ENCODE measurements around the gene AHNAK2.

The AHNAK2 gene

DNA sequence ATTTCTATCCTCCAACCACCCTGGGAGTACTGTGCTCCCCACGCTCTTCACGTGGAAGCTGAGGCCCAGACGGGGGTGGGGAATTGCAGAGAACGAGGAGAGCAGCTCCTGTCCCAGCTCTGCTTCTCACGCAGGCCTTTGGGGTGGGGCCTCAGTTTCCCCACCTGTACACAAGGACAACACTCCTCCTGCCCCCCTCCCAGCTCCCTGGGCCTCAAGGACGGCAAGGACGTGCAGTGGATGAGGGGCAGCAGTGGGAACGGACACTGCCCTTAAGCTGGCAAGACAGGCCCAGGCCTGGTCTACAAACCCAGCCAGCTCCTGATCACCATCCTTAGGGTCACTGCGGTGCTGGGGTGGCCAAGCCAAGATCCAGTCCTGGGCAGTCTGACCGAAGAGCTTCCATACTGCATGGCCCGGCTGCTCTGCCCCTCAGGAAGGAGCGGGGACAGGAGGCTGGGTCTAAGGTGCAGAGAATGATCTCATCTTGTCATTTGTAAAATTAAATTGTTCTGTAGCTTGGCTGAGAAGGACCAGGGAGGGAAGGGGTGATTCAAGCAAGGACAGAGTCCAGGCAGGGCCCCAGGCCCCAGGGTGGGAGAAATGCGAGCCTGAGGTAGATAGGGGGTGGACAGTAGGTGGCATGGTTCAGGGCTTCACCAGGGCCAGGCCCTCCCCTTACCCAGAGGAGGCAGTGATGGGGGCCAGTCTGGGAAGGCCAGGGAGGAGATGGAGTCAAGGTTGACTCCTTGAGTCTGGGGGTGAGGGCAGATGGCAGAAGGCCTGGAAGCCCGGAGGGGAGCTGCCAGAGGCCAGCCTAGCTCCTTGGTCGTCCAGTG is 6.1 kb upstream of the AHNAK2 start:
- DNase-seq = no peak

DNA sequence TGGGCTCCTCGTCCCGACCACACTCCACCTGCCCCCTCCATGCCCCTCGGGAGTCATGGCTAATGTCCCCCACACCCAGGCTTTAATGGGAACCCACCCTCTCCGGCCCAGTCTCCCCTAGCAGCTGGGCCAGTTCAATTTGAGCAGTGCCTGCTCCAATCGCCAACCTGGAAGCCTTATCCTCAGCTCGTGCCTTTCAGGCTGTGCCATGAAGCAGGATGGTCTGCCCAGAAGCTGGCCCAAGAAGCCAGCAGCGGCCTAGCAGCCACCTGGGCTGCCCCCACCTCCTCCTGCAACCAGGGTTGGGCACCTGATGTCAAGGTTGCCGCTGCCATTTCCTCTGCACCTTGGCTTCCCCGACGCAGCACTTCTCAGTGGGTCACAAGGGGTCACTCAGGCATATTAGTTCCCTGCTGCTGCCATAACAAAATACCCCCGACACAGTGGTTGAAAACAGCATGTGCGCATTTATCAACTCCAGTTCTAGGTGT is 5.1 kb upstream of the AHNAK2 start:
- peak; percentile 46 for DNase-seq

DNA sequence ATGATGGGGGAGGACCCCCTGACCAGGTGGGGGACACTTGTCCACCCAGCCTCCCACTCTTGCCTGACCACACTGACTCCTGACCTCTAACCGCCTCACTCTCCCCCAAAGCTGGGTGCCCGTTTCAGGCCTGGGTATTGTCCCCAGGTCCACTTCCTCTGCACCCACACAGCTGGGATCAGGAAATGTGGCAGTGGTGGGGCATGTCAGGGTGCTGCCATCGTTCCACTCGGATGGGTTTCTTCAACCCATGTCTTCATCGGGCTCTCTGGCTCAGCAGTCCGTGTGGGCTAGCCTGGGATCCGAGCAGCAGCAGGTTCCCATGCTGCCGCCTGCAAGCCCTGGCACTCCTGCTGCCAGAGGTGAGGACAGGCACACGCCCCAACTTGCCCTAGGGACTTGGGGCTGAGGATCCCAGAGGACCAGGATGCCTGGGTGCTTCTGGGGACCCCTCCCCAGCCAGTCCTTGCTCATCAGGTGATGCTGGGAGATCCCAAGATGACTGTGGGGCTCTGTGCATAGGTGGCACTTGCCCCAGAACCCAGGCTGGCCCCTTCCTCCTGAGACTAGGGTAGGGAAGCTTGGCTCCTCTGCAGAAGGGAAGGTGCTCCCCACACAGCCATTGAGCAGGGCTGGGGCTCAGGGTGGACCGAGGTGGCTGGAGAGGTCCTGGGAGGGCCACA is 4.5 kb upstream of the AHNAK2 start:
- no peak for DNase-seq

DNA sequence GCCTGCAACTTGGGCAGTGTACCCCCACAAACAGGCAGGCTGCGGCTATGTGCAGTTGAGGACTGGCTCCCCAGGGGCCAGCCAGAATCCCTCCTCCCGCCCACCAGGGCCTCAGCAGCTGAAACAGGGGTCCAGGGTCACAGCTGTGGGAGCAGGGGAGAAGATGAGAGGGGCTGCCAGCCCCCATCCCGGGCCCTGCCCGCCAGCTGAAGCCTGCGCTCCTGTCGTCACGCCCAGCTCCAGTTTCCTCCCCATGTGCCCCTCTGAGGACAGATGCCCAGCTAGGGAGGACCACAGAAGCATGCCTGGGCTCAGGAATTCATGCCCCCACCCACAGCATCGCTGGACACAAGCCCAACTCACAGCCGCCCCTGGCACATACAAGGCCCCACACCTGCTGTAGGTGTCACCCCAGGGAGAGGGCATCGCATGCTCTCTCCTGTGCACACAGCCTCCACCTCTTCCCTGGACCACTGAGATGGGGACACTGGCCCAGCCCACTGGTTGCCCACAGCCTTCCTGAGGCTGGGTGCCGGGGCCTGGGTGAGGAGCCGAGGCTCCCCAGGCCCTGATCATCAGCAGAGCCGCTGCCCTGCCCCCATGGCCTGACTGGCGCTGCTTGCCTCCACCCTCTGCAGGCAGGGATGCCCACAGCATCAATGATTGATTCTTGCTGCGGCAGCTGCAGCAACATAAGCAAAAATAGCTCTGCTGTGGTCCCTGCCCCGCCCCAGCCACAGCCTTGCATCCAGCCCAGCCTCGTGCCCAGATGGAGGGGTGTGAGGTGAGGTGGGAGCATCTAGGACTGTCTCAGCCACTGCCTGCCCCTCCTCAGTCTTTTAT is 3.7 kb upstream of the AHNAK2 start:
- DNase-seq = peak; percentile 29

DNA sequence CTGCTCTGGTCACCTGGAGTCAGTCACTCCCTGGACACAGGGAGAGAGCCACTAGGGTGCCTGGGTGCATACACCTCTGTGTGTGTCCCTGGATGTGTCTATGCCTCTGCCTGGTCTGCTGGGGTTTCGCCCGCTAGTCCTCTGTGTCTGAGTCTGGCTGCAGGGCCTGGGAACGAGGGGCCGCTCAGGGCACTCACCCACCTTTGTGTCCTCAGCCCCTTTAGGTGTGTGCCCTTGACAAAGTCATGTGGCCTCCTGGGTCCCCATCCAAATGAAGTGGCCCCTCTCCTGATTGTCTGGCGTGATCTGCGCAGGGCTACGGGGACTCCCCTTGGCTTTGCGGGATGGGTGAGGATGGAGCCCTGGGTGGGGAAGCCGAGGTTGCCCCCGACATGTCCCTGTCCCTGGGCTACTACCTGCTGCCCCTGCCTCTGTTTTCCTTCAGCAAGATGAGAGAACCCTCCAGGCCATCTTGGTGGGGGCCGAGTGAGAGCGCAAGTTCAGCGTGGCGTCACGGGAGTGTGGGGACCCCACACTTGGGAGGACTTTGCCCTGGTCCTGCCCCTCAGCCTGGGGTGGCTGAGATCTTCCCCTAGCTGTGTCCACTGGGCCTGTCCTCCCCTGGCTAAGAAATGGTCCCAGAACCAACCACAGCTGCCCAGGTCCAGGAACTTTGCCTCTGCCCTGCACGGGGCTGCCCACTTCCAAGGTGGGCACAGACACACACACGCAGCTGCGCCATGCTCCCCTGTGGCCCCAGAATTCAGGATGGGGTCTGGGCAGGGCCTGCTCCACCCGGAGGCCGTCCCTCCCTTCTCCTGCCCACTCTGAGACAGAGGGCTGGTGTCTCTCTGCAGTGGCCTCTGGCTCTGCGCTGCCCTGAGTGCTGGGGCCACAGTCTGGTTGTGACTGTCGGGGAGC is 2.7 kb upstream of the AHNAK2 start:
- no peak for DNase-seq

DNA sequence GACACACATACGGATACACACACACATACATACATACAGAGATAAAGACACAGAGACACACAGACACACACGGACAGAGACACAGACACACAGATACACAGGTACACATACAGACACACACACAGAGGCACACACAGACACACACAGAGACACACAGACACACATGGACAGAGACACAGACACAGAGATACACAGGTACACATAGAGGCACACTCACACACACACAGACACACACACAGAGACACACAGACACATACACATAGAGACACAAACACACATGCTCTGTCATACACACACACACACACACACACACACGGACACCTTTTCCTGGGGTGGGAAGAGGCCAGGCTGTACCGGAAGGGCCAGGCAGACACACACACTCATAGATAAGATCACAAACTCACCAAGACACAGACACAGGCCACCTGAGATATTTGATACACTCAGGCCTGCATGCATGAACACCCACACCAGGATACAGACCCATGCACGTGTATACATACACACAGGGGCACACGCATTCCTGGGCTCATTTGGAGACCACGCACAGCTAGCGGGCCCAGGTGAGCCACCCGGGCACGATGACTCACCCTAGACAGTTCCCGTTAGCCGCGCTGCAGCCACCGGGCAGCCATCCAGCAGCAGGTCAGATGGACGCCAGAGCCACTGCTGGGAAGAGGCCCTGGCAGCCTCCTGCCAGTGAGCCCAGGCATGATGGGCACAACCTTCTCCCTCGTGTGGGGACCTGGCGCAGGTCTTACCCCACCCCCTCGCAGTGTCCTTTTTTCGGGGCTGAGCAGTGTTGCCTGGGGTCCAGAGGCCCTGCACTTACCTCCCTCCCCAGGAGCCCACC is 1.8 kb upstream of the AHNAK2 start:
- DNase-seq = peak; percentile 78

DNA sequence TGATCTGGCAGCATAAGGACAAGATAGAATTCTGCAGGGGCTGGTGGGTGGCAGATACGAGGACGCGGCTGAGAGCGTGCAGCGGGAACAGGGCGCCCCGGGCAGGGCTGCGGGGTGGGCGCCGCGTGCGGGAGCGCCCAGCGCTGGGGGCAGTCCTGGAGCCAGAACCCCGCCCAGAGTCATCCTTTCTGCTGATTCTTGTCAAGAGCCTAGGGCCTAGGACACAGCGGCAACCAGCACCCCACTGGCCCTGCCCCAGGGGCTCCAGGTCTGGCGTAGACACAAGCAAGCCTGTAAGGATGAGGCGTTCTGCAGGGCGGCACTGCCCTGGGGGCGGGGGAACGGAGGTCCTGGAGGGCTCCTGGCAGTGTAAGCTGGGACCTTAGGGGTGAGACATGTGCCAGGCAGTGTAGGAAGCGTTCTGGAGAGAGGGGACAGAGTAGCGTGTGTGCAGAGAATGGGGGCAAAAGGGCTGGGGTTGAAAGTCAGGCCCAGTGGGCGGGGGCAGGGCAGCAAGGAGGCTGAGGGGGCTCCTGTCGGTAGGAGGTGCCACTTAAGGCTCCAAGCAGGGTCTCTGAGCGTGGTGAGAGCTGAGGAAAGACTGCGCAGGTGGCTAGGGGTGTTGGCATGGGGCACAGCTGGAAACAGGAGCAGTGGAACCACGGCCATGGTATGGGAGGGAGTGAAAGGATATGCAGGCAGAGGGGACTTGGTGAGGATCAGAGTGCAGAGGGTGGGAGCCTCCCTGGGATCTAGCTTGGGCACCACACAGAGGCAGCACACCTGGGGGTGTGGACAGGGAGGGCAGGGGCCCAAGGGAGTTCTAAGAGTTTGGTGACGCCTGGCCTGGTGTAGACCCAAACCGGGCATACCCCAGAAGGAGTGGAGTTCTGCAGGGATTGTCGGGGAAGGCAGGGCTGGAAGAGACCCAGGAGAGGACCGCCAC is 845 bp upstream of the AHNAK2 start:
- DNase-seq = no peak

DNA sequence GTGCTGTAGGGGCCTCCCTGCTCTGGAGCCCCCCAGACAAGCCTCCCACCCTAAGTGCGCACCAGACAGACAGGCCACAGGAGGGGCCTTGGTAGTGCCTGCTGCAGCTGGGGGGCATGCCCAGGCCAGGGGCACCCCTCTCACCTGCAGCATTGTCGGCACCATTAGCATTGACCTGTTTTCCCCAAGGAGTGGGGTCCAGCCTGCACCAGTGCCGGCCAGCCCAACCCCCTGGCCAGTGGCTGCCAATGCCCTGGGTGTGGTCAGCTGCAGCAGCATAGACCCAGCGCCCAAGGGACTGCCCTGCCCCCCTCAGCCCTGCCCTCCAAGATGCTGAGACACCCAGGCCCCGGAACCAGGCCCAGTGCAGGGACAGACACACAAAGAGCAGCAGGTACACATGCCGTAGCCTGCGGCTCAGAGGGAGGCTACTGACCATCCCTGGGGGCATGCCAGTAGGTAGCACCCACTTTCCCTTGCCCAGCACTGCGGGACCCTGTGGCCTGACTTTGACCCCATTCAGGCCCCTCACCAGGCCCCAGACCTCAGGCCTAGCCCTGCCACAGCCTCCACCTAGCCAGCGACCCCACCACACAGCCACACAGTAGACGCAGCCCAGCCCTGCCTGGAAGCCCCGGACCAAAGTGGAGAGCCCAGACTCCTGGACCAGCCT is 1.0 kb downstream of the AHNAK2 start:
- DNase-seq = no peak

DNA sequence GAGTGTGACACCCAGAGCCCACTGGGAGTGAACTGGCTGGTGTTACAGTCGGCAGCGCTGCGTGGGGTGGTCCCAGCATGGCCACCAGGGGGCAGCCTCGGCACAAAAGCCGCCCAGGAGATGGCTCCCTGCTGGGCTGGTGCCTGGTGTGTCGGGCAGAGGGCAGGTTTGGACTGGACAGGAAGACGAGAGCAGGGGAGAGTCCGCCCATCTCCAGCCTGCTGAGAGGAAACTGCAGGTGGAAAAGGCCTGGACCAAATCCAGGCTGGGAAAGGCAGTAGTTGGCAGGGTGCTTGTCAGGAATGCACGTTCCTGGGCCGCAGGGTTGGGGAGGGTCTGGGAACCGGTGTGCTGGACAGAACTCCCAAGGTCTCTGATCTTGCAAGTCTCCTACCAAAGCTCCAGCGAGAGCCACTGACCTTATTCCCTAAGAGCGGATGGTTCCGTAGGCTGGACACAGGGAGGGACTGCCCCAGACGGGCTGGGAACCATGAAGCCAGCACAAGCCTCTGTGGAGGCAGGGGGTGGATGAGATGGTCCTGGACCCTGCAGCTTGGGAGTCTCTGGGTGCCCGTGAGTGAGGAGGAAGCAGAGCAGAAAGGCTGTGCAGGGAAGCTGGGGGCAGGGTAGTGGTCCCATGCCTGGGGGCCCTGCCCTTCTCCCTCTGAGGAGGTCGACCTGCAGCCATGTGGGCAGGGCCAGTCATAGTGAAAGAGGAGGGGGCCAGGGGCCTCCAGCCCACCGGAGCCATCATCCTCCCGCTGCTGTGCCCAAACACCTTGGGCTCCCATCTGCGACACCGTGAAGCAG is 1.8 kb downstream of the AHNAK2 start:
- peak; percentile 80 for DNase-seq

DNA sequence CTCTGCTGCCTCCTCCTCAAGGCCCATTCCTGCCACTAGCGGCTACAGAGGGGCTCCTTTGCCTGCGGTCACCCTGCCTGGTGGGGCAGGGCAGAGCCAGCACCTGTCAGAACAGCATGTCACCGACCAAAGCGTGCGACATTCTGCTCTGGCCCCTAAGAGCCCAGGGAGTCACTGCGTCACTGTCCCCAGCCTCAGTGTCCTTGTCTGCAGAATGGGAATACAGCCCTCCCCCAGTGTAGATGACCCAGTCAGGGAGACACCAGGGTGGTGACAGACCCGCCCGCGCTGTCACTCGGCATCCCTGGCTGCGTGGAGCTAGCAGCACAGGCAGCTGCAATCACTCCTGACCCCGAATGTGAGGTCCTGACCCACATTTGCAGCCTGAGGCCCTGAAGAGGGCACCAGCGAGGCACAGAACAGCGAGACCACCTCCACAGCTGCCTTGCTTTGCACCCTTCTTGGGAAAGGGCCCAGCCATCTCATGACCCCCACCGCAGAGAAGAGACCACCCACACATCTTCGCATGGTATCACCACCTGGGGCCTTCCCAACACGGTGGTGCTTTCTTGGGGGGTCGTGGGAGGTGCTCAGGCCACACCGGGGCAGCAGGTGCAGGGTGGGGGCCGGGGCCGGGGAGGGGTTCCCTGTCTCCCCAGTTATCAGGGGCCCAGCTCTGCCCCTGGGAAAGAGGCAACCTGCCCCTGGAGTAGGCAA is 2.5 kb downstream of the AHNAK2 start:
- peak; percentile 45 for DNase-seq

DNA sequence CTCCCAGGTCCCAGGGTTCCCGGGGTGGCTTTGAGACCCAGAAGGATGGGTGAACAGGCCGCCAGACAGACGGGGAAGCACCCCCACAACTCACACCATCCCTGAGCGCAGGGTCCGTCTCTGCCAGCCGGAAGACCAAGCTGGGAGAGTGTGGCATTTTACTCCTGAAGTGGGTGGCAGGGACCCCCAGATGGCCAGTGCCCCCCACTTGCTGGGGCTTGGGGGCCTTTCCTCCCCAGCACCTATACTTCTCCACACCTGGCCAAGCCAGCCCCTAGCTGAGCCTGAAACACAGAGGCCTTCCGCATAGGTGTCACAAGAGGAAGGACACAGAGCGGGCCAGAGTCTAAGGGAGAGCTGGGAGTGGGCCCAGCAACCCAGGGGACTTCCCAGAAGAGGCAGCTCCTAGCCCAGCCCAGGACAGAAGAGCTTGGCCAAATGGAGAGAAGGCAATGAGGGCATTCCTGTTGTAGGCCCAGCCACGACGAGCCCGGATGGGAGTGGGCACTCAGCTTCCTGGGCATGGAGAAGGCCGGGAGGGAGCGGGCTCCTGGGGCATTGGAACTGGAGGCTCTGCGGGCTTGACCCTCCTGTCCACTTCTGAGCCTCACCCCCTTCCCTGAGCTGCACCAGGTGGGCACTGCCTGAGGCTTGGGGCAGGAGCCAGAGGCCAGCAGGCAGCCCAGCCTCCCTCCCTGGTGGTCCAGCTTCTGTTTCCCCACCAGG is 3.3 kb downstream of the AHNAK2 start:
- DNase-seq = no peak

DNA sequence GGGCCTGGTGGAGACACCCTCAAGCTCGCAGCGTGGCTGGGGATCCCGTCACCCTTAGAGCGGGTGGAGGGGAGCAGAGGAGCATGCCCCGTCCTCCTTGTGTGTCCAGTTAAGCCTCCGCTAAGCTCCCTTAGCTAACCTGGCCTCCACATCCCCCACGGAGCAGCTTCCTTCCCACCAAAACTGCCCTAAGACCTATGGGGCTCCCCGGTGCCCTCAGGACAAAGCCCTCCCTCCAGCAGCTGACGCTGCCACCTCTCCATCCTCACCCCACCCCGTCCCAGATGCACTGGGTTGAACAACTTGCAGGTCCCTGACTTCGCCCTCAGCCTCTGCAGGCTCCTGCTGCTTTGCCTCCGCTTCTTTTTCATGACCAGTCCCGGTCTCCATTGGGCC is 4.0 kb downstream of the AHNAK2 start:
- no peak for DNase-seq

DNA sequence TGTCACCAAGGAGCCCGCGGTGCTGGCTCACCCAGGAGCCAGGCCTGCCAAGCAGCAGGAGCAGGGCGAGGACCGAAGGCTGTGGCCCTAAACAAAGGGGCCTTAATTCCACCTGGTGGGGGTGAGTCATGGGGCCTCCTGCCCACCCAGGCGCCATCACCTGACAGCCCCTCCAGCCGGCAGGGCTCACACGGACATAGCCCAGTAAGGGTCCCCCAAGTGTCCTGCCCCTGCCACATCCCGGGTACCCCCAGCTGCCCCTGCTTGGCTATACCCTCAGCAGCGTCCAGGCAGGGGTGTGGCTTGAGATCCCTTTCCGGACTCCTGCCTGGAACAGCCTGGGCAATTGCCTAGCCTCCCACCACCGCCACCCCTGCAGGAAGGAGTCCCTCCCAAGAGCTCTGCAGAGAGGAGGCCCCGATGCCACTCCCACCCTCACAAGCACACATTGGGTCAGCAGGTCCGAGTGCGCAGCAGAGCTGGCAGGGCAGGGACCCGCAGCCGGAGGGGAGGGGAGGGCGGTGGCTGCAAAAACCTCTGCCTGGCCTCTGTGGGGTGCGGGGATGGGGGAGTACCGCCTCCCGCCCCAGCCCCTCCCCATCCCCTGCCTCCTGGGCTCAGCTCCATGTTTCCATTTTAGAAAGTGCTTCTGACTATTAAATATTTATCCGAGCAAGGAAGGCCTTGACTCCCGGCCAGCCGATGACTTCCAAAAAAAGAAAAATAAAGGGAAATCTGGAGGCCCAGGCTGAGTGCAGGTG is 4.6 kb downstream of the AHNAK2 start:
- no peak for DNase-seq

DNA sequence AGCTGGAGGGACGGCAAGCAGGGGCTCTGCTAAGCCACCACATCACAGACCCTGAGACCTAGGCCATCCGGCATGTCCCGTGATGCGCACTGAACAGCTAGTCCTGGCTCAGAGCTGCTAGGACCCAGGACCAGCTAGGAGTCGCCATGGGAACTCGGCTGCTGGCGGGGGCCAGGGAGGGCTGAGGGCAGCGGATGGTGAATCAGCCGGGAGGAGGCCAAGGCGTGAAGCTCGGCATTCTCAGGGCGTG is 5.1 kb downstream of the AHNAK2 start:
- no peak for DNase-seq

DNA sequence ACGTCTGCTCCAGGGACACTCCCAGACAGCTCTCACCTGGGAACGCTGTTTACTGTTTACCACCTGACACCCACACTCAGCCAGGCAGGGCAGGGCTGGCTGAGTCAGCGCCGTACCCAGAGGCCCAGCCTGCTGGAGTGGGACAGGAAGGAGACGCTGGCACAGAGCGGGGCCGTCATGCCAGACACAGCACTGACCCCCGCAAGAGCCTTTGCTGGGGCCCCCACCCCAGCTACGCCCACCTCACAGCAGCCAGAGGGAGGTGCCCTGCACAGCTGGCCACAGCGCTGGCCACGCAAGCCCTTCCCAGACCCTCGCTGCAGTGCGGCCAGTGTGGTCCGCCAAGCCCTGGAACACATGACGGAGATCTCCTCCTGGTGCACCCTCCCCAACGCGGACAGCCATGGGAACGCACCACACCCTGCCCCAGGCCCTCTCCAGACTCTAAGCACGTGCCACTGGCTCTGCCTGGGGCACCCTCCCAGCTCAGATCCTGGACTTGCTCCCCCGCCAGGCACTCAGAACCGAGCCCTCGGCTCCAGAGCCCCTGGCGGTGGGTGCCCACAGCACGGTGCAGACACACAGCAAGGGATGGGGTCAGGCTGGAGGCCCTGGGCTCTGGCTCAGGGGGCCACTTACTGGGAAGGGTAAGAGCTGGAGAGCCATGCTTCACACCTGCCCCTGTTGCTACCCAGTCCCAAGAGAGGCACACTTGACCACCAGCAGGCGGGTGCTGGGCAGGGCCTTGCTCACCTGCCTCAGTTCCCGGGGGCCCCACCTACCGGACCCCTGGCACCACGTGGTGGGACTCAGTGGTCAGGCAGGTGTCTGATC is 5.7 kb downstream of the AHNAK2 start:
- DNase-seq = peak; percentile 52
